GM23338 (cell line): ENCODE data around the gene OR10C1. TPM values are rescaled to one million over a fixed set of nuclear protein-coding genes. Genes with fewer than 3 reads are reported as not detected.

Source experiments
- CREB1 ChIP-seq: fragments of 250-450 bp; sonication (Bioruptor Pico); IDR thresholded peaks from 2 replicates; pipeline ENCODE4 v1.5.0; 2020; ENCODE audit warnings: low read depth, mild to moderate bottlenecking, moderate library complexity
- EZH2phosphoT487 ChIP-seq: fragments of 200-600 bp; sonication (generic); IDR thresholded peaks from one replicate; pipeline ENCODE4 v1.8.1; 2018; ENCODE audit warnings: antibody characterized with exemption; ENCODE audit not compliant: unreplicated experiment
- JUNB ChIP-seq: IDR thresholded peaks from one replicate; pipeline ENCODE4 v1.6.1; 2016; ENCODE audit warnings: antibody characterized with exemption; ENCODE audit not compliant: unreplicated experiment
- POLR2AphosphoS5 ChIP-seq: IDR thresholded peaks from 2 replicates; pipeline ENCODE4 v1.6.1; 2016; ENCODE audit warnings: antibody characterized with exemption, low read depth
- polyA plus RNA-seq: library from polyadenylated mRNA; unstranded; fragments of >200 nt; fragmentation: Nextera tagmentation; extraction: Ambion mirVana; gene quantifications from 2 replicates; pipeline ENCODE4 v1.2.1, GENCODE V29; 2016
- total RNA-seq: library from RNA; depleted of rRNA; stranded (reverse); fragments of >200 nt; shearing (Covaris generic); gene quantifications from 2 replicates; pipeline ENCODE4 v1.2.3, GENCODE V29; 2014; rRNA removed

Gene OR10C1
- total and polyA plus RNA-seq, 2 experiments from 2014 or later: not detected

- no peak for TF ChIP-seq POLR2AphosphoS5
- no peak for TF ChIP-seq CREB1
- TF ChIP-seq EZH2phosphoT487: no peak
- no peak for TF ChIP-seq JUNB
Observed at GRCh38 chr6:29490552-29490951, 51.4 kb downstream of the OR10C1 start (continued).

Other genes with a start within 250 kb of the OR10C1 start
- not detected in 2 replicates for gene OR14J1, start 137.6 kb upstream of the OR10C1 start, total RNA-seq
- gene OR14J1, start 137.6 kb upstream of the OR10C1 start, polyA plus RNA-seq: not detected in 2 replicates
- gene OR5V1, start 70.4 kb upstream of the OR10C1 start, total RNA-seq: not detected in 2 replicates
- not detected in 2 replicates for gene OR5V1, start 70.4 kb upstream of the OR10C1 start, polyA plus RNA-seq
- gene OR12D3, start 64.0 kb upstream of the OR10C1 start, total RNA-seq: not detected in 2 replicates
- not detected in 2 replicates for gene OR12D3, start 64.0 kb upstream of the OR10C1 start, polyA plus RNA-seq
- gene OR12D2, start 43.7 kb upstream of the OR10C1 start, total RNA-seq: not detected in 2 replicates
- not detected in 2 replicates for gene OR12D2, start 43.7 kb upstream of the OR10C1 start, polyA plus RNA-seq
- not detected in 2 replicates for gene OR12D1, start 24.4 kb upstream of the OR10C1 start, total RNA-seq
- not detected in 2 replicates for gene OR12D1, start 24.4 kb upstream of the OR10C1 start, polyA plus RNA-seq
- not detected in 2 replicates for gene OR11A1, start 17.8 kb downstream of the OR10C1 start, total RNA-seq
- gene OR11A1, start 17.8 kb downstream of the OR10C1 start, polyA plus RNA-seq: not detected in 2 replicates
- gene OR2H1, start 17.8 kb downstream of the OR10C1 start, total RNA-seq: not detected in 2 replicates
- not detected in 2 replicates for gene OR2H1, start 17.8 kb downstream of the OR10C1 start, polyA plus RNA-seq
- not detected in 2 replicates for gene MAS1L, start 48.6 kb downstream of the OR10C1 start, total RNA-seq
- not detected in 2 replicates for gene MAS1L, start 48.6 kb downstream of the OR10C1 start, polyA plus RNA-seq
- not detected in 2 replicates for gene UBD, start 120.4 kb downstream of the OR10C1 start, total RNA-seq
- not detected in 2 replicates for gene UBD, start 120.4 kb downstream of the OR10C1 start, polyA plus RNA-seq
- gene OR2H2, start 145.8 kb downstream of the OR10C1 start, total RNA-seq: not detected in 2 replicates
- gene OR2H2, start 145.8 kb downstream of the OR10C1 start, polyA plus RNA-seq: 0.83 and 0.86 TPM in 2 replicates
- gene GABBR1, start 193.9 kb downstream of the OR10C1 start, total RNA-seq: 50.2 and 78.9 TPM in 2 replicates
- 36.6 and 42.8 TPM in 2 replicates for gene GABBR1, start 193.9 kb downstream of the OR10C1 start, polyA plus RNA-seq
- 0.74 and 2.5 TPM in 2 replicates for gene MOG, start 217.8 kb downstream of the OR10C1 start, total RNA-seq
- gene MOG, start 217.8 kb downstream of the OR10C1 start, polyA plus RNA-seq: 0.49 and 0.55 TPM in 2 replicates
- 0.59 and 2.8 TPM in 2 replicates for gene ZFP57, start 241.8 kb downstream of the OR10C1 start, total RNA-seq
- 0.84 and 1.3 TPM in 2 replicates for gene ZFP57, start 241.8 kb downstream of the OR10C1 start, polyA plus RNA-seq